ENCODE results near the gene PFDN1. TPM values are rescaled to one million over a fixed set of nuclear protein-coding genes. Genes with fewer than 3 reads are reported as not detected.
A peak's percentile ranks its signal among the peaks of the same experiment; 100 is the strongest.

PFDN1 gene
- total RNA-seq, 1 donor from 2014 or later = 135 TPM

DNA sequence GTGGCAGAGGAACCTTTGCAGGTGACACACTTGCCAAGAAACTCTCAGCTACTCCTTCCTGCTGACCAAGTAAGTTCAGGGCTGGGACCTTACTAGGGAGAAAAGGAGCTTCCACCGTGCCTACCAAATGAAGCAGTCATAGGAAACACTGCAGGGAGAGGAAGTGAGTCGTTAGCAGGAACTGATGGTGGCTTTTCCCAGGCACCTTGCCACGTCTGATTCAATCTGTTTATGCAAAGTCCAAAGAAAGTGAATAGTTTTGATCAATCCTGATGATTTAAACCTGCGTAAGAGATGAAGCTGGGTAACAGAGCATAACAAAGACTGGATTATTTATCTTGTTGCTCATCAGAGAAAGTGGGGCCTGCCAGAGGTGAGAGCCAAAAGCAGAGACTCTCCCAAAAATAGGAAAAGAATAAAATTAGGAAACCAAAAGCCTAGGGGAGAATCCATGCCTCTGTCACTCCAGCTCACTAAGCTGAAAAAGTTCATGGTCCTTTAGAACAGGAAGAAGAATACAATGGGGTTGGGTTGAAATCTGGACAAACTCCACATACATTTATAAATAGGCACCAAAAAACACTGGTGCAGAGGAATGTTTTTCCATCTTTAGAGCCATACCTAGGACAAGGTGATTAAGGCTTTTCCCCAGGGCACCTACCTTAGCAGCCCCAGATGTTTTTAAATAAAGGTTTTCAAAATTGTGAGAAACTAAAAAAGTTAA lies 9.3 kb upstream of the PFDN1 start:
- Histone ChIP-seq H3K4me1 (peaks cover 0 to 14% of the 10 kb centered on the region in 2 donors), H3K9me3 (no peaks in the 10 kb centered on the region), H3K27me3 (no peaks in the 10 kb centered on the region), H3K36me3 (no peaks in the 10 kb centered on the region), H3K27ac (peak overlapping the region; percentile 62 to 71), H3K4me3 (no peak overlapping the region)
- intact Hi-C loops (cut with DNase I) = no loop called here
- TF ChIP-seq, protein P1, sequence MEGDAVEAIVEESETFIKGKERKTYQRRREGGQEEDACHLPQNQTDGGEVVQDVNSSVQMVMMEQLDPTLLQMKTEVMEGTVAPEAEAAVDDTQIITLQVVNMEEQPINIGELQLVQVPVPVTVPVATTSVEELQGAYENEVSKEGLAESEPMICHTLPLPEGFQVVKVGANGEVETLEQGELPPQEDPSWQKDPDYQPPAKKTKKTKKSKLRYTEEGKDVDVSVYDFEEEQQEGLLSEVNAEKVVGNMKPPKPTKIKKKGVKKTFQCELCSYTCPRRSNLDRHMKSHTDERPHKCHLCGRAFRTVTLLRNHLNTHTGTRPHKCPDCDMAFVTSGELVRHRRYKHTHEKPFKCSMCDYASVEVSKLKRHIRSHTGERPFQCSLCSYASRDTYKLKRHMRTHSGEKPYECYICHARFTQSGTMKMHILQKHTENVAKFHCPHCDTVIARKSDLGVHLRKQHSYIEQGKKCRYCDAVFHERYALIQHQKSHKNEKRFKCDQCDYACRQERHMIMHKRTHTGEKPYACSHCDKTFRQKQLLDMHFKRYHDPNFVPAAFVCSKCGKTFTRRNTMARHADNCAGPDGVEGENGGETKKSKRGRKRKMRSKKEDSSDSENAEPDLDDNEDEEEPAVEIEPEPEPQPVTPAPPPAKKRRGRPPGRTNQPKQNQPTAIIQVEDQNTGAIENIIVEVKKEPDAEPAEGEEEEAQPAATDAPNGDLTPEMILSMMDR (IDR thresholded peaks at IDR 0.05) = no peak
- peak in 1 of 2 donors; percentile 82 for DNase-seq (ENCODE audit: low spot score in 2 of 2)

DNA sequence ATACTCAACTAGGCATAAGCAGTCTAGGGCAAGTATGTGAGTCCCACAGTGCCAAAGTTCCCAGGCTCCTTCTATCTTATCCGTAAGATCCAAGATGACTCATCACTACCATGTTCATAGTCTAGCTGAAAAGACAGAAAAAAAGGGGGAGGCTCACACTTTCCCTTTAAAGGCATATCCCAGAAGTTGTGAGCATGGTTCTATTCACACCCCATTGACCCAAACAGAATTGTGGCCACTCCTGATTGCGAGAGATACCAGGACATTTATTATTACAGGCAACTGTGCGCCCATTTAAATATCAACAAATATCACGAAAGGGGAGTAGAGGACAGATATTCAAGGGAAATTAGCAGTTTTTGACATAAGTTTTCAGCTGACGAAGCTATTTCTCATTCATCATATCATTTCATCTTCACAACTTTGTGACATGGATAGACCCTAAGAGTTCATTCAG lies 8.1 kb upstream of the PFDN1 start:
- Histone ChIP-seq H3K27me3 (no peaks in the 10 kb centered on the region), H3K27ac (peak overlapping the region in 1 of 2 donors; percentile 62), H3K4me1 (peaks cover 0 to 14% of the 10 kb centered on the region in 2 donors), H3K36me3 (no peaks in the 10 kb centered on the region), H3K9me3 (no peaks in the 10 kb centered on the region), H3K4me3 (no peak overlapping the region)
- TF ChIP-seq, protein P1 (IDR thresholded peaks at IDR 0.05) = no peak
- DNase-seq (ENCODE audit: low spot score in 2 of 2) = peak in 1 of 2 donors; percentile 47
- intact Hi-C loops (cut with DNase I) = no loop called here

DNA sequence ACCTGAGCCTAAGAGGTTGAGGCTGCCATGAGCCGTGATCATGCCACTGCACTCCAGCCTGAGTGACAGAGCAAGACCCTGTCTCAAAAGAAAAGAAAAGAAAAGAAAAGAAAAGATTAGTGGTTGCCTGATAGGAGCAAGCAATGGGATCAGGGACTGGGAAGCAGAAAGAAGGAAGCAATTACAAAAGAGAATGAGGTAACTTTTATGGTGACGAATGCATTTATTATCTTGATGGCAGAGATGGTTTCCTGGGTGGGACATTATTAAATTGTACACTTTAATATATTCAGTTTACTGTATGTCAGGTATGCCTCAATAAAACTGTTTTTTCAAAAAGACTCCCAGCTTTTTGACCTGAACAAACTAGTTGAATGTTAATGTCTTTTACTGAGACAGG lies 7.5 kb upstream of the PFDN1 start:
- TF ChIP-seq, protein P1 (IDR thresholded peaks at IDR 0.05) = no peak
- no peaks in the 10 kb centered on the region for H3K27me3 ChIP-seq
- H3K4me3 ChIP-seq = no peak overlapping the region
- no peaks in the 10 kb centered on the region for H3K36me3 ChIP-seq
- DNase-seq (ENCODE audit: low spot score in 2 of 2) = no peak
- intact Hi-C loops (cut with DNase I) = no loop called here
- no peaks in the 10 kb centered on the region for H3K9me3 ChIP-seq
- H3K27ac ChIP-seq = peak overlapping the region in 1 of 2 donors; percentile 62
- H3K4me1 ChIP-seq = peaks cover 0 to 14% of the 10 kb centered on the region in 2 donors

DNA sequence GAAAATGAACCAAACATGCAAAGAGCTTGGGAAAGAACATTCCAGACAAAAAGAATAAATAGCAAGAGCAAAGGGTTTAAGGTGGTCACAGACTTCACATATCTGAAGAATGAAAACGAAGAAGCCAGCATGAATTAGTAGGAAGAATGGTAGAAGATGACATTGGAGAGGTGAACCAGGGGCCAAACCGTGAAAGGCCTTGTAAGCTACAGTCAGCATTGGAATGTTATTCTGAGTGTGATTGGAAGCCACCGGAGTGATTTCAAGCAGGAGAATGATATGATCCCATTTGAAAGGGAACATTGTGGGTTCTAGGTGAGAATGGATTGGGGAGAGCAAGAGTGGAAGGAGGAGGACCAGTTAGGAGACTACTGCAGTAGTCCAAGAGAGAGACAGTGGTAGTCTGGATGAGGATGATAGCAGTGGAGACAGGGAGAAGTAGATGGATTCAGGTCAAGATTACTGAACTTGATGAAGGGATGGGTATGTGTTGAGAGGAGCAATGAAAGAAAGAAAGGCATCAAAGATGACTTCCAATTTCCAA lies 6.9 kb upstream of the PFDN1 start:
- intact Hi-C loops (cut with DNase I) = no loop called here
- TF ChIP-seq, protein P1 (IDR thresholded peaks at IDR 0.05) = no peak
- H3K27ac ChIP-seq = no peak overlapping the region

DNA sequence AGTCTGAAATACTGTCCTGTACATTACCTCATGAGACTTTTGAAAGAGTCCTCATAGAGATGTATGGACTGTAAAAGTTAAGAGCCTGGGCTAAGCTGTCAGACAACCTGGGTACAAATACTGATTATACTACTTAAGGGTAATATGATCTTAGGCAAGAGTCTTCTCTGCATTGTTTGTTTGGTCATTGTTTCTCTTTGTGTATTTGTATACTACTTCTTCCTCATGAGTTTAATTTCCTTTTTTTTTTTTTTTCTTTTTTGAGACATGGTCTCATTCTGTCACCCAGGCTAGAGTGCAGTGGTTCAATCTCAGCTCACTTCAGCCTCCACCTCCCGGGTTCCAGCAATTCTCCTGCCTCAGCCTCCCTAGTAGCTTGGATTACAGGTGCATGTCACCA lies 2.6 kb upstream of the PFDN1 start:
- Histone ChIP-seq H3K4me3 (no peak overlapping the region), H3K27me3 (no peaks in the 10 kb centered on the region), H3K36me3 (no peaks in the 10 kb centered on the region), H3K9me3 (no peaks in the 10 kb centered on the region), H3K27ac (no peak overlapping the region), H3K4me1 (peaks cover 6 to 12% of the 10 kb centered on the region in 2 donors)
- DNase-seq (ENCODE audit: low spot score in 2 of 2) = no peak
- TF ChIP-seq, protein P1 (IDR thresholded peaks at IDR 0.05) = no peak
- intact Hi-C loops (cut with DNase I) = no loop called here

More for the DNA sequence above, 6.9 kb upstream of the PFDN1 start:
- no peak overlapping the region for H3K4me3 ChIP-seq
- no peaks in the 10 kb centered on the region for H3K27me3 ChIP-seq
- no peaks in the 10 kb centered on the region for H3K36me3 ChIP-seq
- no peak for DNase-seq (ENCODE audit: low spot score in 2 of 2)
- no peaks in the 10 kb centered on the region for H3K9me3 ChIP-seq
- peaks cover 0 to 14% of the 10 kb centered on the region in 2 donors for H3K4me1 ChIP-seq
